ENCODE data around the gene CIC. TPM values are rescaled to one million over a fixed set of nuclear protein-coding genes. Genes with fewer than 3 reads are reported as not detected.
A peak's percentile ranks its signal among the peaks of the same experiment; 100 is the strongest.

Gene CIC
- total and polyA plus RNA-seq, 9 of the 15 experiments (the other 6 are each of a cell fraction or from before 2014, with no cell fraction given): 0.07 to 44.7 (median 8.6) TPM

DNA sequence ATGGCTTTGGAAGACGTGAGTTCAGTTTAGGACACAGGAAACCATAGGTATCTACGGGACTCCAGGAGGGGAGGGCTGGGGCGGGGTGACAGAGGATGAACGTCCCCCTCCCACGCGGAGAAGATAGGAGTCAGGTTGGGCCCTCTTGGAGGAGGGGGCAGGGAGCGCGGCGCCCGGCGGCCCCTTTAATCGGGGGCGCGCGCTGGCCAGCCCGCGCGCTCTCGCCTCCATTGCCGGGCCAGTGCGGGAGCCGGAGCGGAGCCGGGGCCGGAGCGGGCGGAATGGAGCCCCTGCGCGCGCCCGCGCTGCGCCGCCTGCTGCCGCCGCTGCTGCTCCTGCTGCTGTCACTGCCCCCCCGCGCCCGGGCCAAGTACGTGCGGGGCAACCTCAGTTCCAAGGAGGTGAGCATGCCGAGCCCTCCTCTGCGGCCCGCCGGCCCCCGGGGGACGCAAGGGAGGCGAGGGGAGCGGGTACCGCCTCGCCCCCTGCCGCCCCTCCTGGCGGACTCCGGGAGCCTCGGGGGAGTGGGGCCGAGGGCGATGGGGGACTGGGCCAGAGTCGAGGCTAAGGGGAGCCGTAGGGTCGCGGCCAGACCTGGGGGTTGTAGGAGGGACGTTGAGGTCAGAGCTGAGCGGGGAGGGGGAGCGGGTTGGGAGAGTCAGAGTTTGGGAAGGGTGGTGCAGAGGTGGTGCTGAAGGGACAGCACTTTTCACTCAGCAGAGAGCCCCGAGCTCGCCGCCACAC is 44.2 kb downstream of the CIC start, which contains the start of gene TMEM145 (continued):
- no peak for TF ChIP-seq U2AF1 (optimal IDR thresholded peaks at IDR 0.05; ENCODE audit: low read depth, low read length)
- no peak for TF ChIP-seq SMAD3 (CRISPR knock-in tag; conservative IDR thresholded peaks at IDR 0.05)
- TF ChIP-seq ZNF143 (CRISPR knock-in tag; IDR thresholded peaks at IDR 0.05): no peak
- TF ChIP-seq RBFOX2 (IDR thresholded peaks at IDR 0.05; ENCODE audit: low read depth, low read length): peak; percentile 44; the same call in 1 of the 2 replicates
- TF ChIP-seq ILK (tag; IDR thresholded peaks at IDR 0.05; ENCODE audit: borderline replicate concordance, low read depth): no peak
- TF ChIP-seq, protein P1, sequence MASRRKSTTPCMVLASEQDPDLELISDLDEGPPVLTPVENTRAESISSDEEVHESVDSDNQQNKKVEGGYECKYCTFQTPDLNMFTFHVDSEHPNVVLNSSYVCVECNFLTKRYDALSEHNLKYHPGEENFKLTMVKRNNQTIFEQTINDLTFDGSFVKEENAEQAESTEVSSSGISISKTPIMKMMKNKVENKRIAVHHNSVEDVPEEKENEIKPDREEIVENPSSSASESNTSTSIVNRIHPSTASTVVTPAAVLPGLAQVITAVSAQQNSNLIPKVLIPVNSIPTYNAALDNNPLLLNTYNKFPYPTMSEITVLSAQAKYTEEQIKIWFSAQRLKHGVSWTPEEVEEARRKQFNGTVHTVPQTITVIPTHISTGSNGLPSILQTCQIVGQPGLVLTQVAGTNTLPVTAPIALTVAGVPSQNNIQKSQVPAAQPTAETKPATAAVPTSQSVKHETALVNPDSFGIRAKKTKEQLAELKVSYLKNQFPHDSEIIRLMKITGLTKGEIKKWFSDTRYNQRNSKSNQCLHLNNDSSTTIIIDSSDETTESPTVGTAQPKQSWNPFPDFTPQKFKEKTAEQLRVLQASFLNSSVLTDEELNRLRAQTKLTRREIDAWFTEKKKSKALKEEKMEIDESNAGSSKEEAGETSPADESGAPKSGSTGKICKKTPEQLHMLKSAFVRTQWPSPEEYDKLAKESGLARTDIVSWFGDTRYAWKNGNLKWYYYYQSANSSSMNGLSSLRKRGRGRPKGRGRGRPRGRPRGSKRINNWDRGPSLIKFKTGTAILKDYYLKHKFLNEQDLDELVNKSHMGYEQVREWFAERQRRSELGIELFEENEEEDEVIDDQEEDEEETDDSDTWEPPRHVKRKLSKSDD (conservative IDR thresholded peaks at IDR 0.05; ENCODE audit: low read length): no peak
- TF ChIP-seq, protein P2, sequence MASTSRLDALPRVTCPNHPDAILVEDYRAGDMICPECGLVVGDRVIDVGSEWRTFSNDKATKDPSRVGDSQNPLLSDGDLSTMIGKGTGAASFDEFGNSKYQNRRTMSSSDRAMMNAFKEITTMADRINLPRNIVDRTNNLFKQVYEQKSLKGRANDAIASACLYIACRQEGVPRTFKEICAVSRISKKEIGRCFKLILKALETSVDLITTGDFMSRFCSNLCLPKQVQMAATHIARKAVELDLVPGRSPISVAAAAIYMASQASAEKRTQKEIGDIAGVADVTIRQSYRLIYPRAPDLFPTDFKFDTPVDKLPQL (IDR thresholded peaks at IDR 0.05; ENCODE audit: extremely low read depth, insufficient read length): no peak
- no peak for TF ChIP-seq ZNF764 (CRISPR knock-in tag; IDR thresholded peaks at IDR 0.05; ENCODE audit: low read depth)
- TF ChIP-seq, protein P3, sequence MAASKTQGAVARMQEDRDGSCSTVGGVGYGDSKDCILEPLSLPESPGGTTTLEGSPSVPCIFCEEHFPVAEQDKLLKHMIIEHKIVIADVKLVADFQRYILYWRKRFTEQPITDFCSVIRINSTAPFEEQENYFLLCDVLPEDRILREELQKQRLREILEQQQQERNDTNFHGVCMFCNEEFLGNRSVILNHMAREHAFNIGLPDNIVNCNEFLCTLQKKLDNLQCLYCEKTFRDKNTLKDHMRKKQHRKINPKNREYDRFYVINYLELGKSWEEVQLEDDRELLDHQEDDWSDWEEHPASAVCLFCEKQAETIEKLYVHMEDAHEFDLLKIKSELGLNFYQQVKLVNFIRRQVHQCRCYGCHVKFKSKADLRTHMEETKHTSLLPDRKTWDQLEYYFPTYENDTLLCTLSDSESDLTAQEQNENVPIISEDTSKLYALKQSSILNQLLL (CRISPR knock-in tag; IDR thresholded peaks at IDR 0.05; ENCODE audit: borderline replicate concordance): no peak
- no peak for TF ChIP-seq HNRNPLL (IDR thresholded peaks at IDR 0.05; ENCODE audit: low read depth, low read length, poor library complexity, severe bottlenecking)
- TF ChIP-seq NR1H2 (CRISPR knock-in tag; IDR thresholded peaks at IDR 0.05): no peak
- TF ChIP-seq NFXL1 (CRISPR knock-in tag; IDR thresholded peaks at IDR 0.05): no peak
- TF ChIP-seq, protein P4, sequence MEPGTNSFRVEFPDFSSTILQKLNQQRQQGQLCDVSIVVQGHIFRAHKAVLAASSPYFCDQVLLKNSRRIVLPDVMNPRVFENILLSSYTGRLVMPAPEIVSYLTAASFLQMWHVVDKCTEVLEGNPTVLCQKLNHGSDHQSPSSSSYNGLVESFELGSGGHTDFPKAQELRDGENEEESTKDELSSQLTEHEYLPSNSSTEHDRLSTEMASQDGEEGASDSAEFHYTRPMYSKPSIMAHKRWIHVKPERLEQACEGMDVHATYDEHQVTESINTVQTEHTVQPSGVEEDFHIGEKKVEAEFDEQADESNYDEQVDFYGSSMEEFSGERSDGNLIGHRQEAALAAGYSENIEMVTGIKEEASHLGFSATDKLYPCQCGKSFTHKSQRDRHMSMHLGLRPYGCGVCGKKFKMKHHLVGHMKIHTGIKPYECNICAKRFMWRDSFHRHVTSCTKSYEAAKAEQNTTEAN (CRISPR knock-in tag; IDR thresholded peaks at IDR 0.05): no peak
- no peak for TF ChIP-seq E2F3 (CRISPR knock-in tag; IDR thresholded peaks at IDR 0.05)
- TF ChIP-seq ELF4 (CRISPR knock-in tag; IDR thresholded peaks at IDR 0.05): no peak
- no peak for TF ChIP-seq FOXJ2 (tag; IDR thresholded peaks at IDR 0.05)
- TF ChIP-seq BRD9 (IDR thresholded peaks at IDR 0.05; ENCODE audit: low read depth, partially characterized antibody): no peak
- TF ChIP-seq, protein P5, sequence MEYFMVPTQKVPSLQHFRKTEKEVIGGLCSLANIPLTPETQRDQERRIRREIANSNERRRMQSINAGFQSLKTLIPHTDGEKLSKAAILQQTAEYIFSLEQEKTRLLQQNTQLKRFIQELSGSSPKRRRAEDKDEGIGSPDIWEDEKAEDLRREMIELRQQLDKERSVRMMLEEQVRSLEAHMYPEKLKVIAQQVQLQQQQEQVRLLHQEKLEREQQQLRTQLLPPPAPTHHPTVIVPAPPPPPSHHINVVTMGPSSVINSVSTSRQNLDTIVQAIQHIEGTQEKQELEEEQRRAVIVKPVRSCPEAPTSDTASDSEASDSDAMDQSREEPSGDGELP (CRISPR knock-in tag; IDR thresholded peaks at IDR 0.05; ENCODE audit: borderline replicate concordance): peak; percentile 64; the same call in 1 of the 2 replicates
- no peak for TF ChIP-seq KLF16 (IDR thresholded peaks at IDR 0.05)
